VCaP (cell line): Measurements from ENCODE around the gene ITPR2.

Experiments
- H3K27ac ChIP-seq: fragments of 450-650 bp; 2 replicates; pipeline ENCODE4 v1.5.1; 2017
- TF ChIP-seq, protein P1 (sequence below): fragments of 450-650 bp; conservative IDR thresholded peaks from 2 replicates; pipeline ENCODE4 v1.5.1; 2017; ENCODE audit warnings: mild to moderate bottlenecking, moderate library complexity

Gene ITPR2

DNA sequence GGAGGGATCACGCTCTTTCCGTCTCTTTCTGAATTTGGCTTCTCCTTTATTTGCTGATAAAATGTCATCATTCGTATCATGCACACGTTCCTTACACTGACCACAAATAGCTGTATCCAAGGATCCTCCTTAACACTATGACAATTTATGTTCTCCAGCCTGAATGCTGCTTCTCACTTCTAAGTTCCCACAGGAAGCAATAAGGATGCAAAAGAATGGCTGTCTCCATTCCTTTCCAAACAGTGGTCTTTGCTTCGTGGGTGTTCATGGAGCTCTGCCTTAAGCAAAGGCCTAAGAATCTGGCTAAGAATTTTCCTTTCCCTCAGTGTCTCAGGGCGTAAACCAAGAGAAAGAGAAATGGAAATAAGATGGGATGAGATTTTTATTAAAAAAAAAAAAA lies 200.2 kb downstream of the ITPR2 start:
- no peak overlapping the region for H3K27ac ChIP-seq
- TF ChIP-seq, protein P1, sequence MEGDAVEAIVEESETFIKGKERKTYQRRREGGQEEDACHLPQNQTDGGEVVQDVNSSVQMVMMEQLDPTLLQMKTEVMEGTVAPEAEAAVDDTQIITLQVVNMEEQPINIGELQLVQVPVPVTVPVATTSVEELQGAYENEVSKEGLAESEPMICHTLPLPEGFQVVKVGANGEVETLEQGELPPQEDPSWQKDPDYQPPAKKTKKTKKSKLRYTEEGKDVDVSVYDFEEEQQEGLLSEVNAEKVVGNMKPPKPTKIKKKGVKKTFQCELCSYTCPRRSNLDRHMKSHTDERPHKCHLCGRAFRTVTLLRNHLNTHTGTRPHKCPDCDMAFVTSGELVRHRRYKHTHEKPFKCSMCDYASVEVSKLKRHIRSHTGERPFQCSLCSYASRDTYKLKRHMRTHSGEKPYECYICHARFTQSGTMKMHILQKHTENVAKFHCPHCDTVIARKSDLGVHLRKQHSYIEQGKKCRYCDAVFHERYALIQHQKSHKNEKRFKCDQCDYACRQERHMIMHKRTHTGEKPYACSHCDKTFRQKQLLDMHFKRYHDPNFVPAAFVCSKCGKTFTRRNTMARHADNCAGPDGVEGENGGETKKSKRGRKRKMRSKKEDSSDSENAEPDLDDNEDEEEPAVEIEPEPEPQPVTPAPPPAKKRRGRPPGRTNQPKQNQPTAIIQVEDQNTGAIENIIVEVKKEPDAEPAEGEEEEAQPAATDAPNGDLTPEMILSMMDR, result no peak

DNA sequence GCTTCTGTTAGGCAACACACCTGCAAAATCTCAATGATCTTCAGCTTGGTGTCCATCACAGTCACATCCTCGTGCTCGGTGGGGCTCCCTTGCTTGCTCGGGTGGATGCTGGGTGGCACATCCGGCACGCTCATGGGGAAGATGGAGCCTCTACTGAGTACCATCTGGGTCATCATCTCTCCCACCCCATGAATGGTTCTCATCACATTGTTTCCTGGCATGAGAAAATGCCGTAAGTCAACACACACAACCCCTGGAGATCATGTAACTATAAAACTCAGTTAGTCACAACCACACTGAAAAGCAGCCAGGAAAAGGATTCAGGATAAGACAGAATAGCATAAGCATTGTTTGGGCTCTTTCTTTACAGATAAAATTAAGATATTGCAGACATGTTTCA lies 201.1 kb downstream of the ITPR2 start:
- H3K27ac ChIP-seq, result no peak overlapping the region
- TF ChIP-seq, protein P1, result no peak

DNA sequence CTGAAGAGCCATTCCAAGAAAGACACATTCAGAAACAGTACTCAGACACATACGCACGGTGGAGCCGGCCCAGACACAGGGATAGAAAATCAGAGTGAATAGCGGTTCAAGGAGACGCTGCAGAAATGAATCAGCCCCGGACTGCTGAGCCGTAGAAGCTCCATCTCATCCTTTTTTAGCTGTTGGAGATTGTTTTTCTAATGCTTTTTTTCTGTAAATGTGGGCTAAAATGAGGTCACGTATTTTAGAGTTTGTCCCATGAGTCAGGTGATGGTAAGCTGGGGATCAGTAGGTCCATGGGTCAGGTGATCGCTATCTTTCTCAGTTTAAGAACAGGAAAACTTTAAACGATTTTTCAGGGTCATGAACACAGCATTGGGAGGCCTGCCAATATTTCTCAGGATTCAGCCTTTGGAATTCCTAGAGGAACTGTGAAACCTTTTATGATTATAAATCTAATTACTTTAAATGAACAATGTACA lies 202.4 kb downstream of the ITPR2 start:
- TF ChIP-seq, protein P1, result no peak
- no peak overlapping the region for H3K27ac ChIP-seq

DNA sequence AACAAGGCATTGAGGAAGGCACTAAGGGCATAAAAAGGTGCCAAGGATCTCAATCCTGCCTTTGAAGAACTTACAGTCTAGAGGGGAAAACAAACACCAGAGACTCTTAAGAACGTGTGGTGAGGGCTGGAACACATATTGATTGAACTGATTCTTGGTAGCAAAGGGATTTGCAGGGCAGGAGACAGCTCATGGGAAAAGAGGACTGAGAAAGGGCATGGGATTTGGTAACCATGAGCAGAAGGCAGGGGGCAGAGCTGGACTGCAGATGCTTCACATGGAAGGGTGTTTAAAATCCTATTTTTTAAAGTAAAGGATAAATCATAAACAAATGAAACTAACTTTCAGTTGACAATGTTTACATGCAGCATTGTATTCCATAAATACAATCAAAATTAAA lies 203.1 kb downstream of the ITPR2 start:
- TF ChIP-seq, protein P1, result no peak
- no peak overlapping the region for H3K27ac ChIP-seq

DNA sequence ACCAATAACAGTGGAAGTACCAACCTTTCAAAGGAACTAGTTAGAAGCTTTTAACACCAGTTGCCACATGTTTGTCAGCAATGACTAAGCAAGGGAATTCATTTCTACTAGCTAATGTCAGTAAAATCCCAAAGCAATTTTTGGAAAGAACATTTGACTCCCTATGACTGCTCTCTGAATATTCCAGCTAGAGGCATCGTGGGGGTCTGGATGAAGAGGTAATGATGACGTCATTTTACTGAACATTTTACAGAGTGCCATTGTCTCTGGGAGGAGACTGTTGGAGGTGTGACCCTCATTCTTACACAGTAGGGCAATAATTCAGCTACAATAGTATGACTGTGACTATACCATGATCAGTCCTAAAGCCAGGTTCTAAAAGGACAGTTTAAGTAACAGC lies 204.8 kb downstream of the ITPR2 start:
- no peak overlapping the region for H3K27ac ChIP-seq
- TF ChIP-seq, protein P1, result no peak

DNA sequence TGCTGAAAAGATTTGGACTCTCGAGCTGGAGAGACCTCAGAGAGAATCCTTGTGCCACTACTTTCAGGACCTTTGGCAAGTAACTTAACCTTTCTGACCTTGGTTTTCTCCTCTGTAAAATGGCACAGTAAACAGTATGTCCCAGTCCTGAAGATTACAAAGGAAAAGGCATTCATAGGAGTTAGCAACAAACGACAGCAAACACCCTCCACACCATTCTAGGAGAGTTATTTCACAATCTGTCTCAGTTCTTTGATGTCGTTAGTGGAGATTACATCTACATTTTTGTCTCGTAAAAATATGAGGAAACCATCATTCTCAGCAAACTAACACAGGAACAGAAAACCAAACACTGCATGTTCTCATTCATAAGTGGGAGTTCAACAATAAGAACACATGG lies 205.7 kb downstream of the ITPR2 start:
- peak overlapping the region; percentile 28; the same call in 1 of the 2 replicates for H3K27ac ChIP-seq
- TF ChIP-seq, protein P1, result no peak

DNA sequence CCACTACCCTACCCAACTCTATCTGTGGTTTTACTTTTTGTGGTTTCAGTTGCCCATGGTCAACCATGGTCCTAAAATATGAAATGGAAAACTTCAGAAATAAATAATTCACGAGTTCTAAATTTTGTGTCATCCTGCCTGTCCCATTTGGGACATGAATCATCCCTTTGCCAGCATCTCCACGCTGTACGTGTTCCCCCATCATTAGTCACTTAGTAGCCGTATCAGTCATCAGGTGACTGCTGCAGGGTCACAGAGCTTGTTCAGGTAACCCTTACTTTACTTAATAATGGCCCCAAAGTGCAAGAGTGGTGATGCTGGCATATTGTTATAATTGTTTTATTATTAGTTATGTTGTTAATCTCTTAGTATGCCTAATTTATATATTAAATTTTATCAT lies 209.9 kb downstream of the ITPR2 start:
- TF ChIP-seq, protein P1, result no peak

More for the DNA sequence above, 209.9 kb downstream of the ITPR2 start:
- H3K27ac ChIP-seq, result no peak overlapping the region
